BLaER1 treated with 17β-estradiol and CSF1 and Interleukin-3, amounts not matched to agents 10 nM and 100 nM (cell line): Measurements from ENCODE around the gene RDH8.

Experiments
- H3K27ac ChIP-seq, 11 experiments: shearing (Covaris generic); formaldehyde crosslinking; 2 replicates each; pipeline ENCODE4 v1.8.1; 2022
- H3K27me3 ChIP-seq, 11 experiments: shearing (Covaris generic); formaldehyde crosslinking; 2 replicates each; pipeline ENCODE4 v1.8.1; 2022
- H3K36me3 ChIP-seq, 11 experiments: shearing (Covaris generic); formaldehyde crosslinking; 2 replicates each; pipeline ENCODE4 v1.8.1; 2022
- H3K4me1 ChIP-seq, 10 experiments: shearing (Covaris generic); formaldehyde crosslinking; 2 replicates each; pipeline ENCODE4 v1.8.1; 2022
- H3K4me2 ChIP-seq, 11 experiments: shearing (Covaris generic); formaldehyde crosslinking; 2 replicates each; pipeline ENCODE4 v1.8.1; 2022
- H3K4me3 ChIP-seq, 10 experiments: shearing (Covaris generic); formaldehyde crosslinking; 2 replicates each; pipeline ENCODE4 v1.8.1; 2022
- H3K9ac ChIP-seq, 11 experiments: shearing (Covaris generic); formaldehyde crosslinking; 2 replicates each; pipeline ENCODE4 v1.8.1; 2022
- H3K9me3 ChIP-seq, 11 experiments: shearing (Covaris generic); formaldehyde crosslinking; replicated peaks in 1 of 11; 2 replicates each; pipeline ENCODE4 v1.8.1; 2022
- H4K20me1 ChIP-seq, 11 experiments: shearing (Covaris generic); formaldehyde crosslinking; 2 replicates each; pipeline ENCODE4 v1.8.1; 2022
- Cebpa-rat ChIP-seq, 11 experiments: shearing (Covaris generic); IDR thresholded peaks; 2 replicates each; pipeline ENCODE4 v1.8.1; 2022

RDH8 gene

DNA sequence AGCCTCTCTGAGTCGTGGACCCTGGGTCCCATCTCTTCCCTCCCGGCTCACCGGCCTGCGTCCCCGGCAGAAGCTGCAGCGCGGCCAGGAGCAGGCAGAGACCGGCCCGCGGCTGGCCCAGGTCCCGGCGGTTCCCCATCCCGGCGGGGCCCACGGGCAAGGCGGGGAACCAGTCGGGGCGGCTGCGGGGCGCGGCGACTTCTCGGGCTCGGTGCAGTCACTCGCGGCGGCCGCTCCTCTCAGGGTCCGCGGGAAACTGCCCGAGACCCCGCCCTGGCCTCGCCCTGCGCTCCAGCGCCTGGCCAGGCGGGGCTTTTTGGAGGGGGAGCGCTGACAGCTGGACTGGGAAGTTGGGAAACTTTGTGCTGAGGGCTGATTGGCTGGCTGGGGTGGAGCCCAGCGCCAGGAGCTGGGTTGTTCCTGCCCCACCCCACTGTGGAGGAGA is 3.0 kb upstream of the RDH8 start, which contains the start of gene COL5A3:
TSS of gene COL5A3 (minus strand) at position 258 of the 445 bp plus-strand sequence. CDS start at position 139, 119 bp downstream.
- H3K36me3 ChIP-seq: no peaks in the 10 kb centered on the region
- no peak within 1 kb of the TSS; a peak in 2 of 22 replicates for H3K4me2 ChIP-seq
- no peak within 1 kb of the TSS for H3K9ac ChIP-seq

GRCh38 chr19:10010939-10011338 is 2.3 kb upstream of the RDH8 start:
- peaks cover 23 to 39% (median 32%) of the 10 kb centered on the region in 11 experiments for H3K27me3 ChIP-seq
- no peak overlapping the region for H3K4me2 ChIP-seq
- H3K4me3 ChIP-seq: no peak overlapping the region
- H3K36me3 ChIP-seq: no peaks in the 10 kb centered on the region
- H3K27ac ChIP-seq: no peak overlapping the region
- TF ChIP-seq Cebpa-rat (IDR thresholded peaks at IDR 0.05): no peak
- H4K20me1 ChIP-seq: peaks cover 0 to 25% (median 0%) of the 10 kb centered on the region in 11 experiments; a peak in 3 of 22 replicates
- H3K4me1 ChIP-seq: peaks cover 19 to 47% (median 35%) of the 10 kb centered on the region in 10 experiments
- H3K9ac ChIP-seq: no peak overlapping the region
- H3K9me3 ChIP-seq: no peaks in the 10 kb centered on the region

More for the DNA sequence above, 3.0 kb upstream of the RDH8 start, which contains the start of gene COL5A3:
- Histone ChIP-seq H3K4me3 (no peak within 1 kb of the TSS), H3K9me3 (no peaks in the 10 kb centered on the region), H4K20me1 (peaks cover 0 to 25% (median 0%) of the 10 kb centered on the region in 11 experiments; a peak in 3 of 22 replicates), H3K27ac (no peak within 1 kb of the TSS), H3K27me3 (peaks cover 23 to 39% (median 32%) of the 10 kb centered on the region in 11 experiments), H3K4me1 (peaks cover 24 to 54% (median 42%) of the 10 kb centered on the region in 10 experiments)
- no peak for TF ChIP-seq Cebpa-rat (IDR thresholded peaks at IDR 0.05)

DNA sequence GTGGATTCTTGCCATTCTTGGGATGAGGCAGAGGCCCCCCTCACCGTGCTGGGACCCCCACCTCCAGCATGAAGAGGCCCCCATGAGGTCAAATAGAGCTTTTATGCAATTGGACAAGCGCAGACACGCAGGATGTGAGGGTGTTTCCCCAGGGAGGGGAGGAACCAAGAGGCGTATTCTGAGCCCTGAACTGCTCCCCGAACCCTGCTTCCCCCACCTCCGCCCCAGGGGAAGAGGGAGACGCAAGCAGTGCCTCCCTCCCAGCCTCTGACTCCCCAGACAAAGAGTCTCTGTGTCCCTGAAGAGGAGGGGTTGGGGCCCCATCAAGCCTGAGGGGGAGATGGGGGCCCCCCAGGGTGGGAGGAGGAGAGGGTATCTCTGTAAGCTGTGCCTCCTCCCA is 1.3 kb upstream of the RDH8 start:
- Histone ChIP-seq H3K9ac (no peak overlapping the region), H3K27ac (no peak overlapping the region), H4K20me1 (peaks cover 0 to 25% (median 0%) of the 10 kb centered on the region in 11 experiments; a peak in 3 of 22 replicates), H3K36me3 (no peaks in the 10 kb centered on the region), H3K4me2 (peak overlapping the region in 2 of 11 experiments; percentile 4 to 12; a peak in 2 of 22 replicates), H3K4me3 (no peak overlapping the region), H3K9me3 (no peaks in the 10 kb centered on the region), H3K4me1 (peaks cover 12 to 37% (median 25%) of the 10 kb centered on the region in 10 experiments), H3K27me3 (peaks cover 23 to 39% (median 32%) of the 10 kb centered on the region in 11 experiments)
- no peak for TF ChIP-seq Cebpa-rat (IDR thresholded peaks at IDR 0.05)

DNA sequence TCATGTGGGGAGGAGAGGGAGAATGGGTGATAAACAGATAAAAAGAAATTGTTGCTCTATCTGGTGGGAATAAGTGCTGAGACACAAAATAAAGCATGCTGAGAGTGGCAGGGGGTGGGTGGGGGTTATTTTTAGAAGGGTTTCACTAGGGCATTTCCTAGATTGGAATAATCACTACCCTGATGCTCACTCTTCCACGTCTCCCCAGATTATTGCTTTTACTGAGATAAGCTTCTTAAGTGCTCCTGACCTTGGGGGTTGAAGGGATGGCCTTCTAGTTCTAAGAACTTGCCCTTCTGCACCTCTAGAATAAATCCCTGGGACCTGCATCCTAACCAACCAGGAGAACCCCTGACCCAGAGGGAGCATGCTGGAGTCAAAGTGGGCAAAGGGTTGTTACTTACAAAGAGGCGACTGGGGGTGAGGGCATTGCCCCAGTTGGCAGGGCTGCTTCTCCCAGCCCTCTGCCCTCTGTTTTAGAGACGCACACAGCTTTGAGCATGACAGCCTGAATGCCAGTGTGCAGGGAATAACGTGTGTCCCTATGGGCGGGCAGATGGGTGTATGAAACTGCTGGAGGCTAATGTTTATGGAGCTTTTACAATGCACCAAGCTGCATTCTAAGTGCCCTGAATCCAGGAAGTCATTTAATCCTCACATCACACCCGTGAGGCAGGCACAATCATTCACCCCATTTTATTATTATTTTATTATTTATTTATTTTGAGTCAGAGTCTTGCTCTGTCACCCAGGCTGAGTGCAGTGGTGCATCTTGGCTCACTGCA is 743 bp downstream of the RDH8 start:
- no peaks in the 10 kb centered on the region for H3K36me3 ChIP-seq
- peak overlapping the region in 1 of 11 experiments; percentile 18; a peak in 2 of 22 replicates for H3K4me2 ChIP-seq
- no peaks in the 10 kb centered on the region for H3K9me3 ChIP-seq
- no peak for TF ChIP-seq Cebpa-rat (IDR thresholded peaks at IDR 0.05)
- peaks cover 23 to 33% (median 29%) of the 10 kb centered on the region in 11 experiments for H3K27me3 ChIP-seq
- H4K20me1 ChIP-seq: peaks cover 0 to 14% (median 0%) of the 10 kb centered on the region in 11 experiments; a peak in 2 of 22 replicates
- H3K4me1 ChIP-seq: peaks cover 0 to 16% (median 4%) of the 10 kb centered on the region in 10 experiments; a peak in 12 of 20 replicates
- H3K9ac ChIP-seq: no peak overlapping the region
- no peak overlapping the region for H3K4me3 ChIP-seq
- H3K27ac ChIP-seq: no peak overlapping the region

DNA sequence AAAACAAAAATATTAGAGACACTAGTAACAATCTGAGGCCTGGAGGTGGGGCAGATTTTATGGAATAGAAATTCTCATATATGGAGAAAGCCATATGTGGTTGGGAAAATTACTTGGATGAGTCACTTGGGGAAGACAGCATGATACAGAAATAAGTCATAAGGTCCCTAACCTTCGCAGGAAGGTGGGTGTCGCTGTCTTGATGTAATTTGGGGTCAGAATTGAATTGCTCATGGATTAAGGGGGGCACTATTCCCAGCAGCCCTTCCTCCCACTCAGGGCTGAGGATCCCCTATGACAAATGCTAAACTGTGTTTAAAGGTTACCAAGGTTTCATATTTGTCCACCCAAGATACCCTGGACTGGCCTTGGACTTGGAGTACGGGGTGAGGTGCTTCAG is 5.0 kb downstream of the RDH8 start:
- no peaks in the 10 kb centered on the region for H3K9me3 ChIP-seq
- no peak overlapping the region for H3K4me2 ChIP-seq
- no peaks in the 10 kb centered on the region; a peak in 1 of 22 replicates for H3K27me3 ChIP-seq
- no peak overlapping the region for H3K4me3 ChIP-seq
- H3K36me3 ChIP-seq: no peaks in the 10 kb centered on the region
- H3K27ac ChIP-seq: no peak overlapping the region
- TF ChIP-seq Cebpa-rat (IDR thresholded peaks at IDR 0.05): no peak
- H3K4me1 ChIP-seq: peaks cover 0 to 6% (median 0%) of the 10 kb centered on the region in 10 experiments; a peak in 2 of 20 replicates
- H4K20me1 ChIP-seq: 0 out of 22 replicates have a peak, but pooled peaks cover 0 to 7% (median 0%) of the 10 kb centered on the region in 11 experiments
- H3K9ac ChIP-seq: no peak overlapping the region

GRCh38 chr19:10018786-10019185 is 5.5 kb downstream of the RDH8 start:
- no peak overlapping the region for H3K9ac ChIP-seq
- no peak for TF ChIP-seq Cebpa-rat (IDR thresholded peaks at IDR 0.05)

DNA sequence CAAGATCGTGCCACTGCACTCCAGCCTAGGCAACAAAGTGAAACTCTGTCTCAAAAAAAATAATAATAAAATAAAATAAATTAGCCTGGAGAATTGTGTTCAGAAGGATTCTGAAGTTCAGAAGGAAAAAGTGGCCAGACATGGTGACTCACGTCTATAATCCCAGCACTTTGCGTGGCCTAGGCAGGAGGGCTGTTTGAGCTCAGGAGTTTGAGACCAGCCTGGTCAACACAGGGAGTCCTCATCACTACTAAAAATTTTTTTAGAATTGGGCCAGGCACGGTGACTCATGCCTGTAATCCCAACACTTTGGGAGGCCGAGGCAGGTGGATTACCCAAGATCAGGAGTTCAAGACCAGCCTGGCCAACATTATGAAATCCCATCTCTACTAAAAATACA is 6.0 kb downstream of the RDH8 start:
- no peak for TF ChIP-seq Cebpa-rat (IDR thresholded peaks at IDR 0.05)
- Histone ChIP-seq H3K9ac (no peak overlapping the region), H3K36me3 (no peaks in the 10 kb centered on the region), H3K4me2 (no peak overlapping the region), H3K27ac (no peak overlapping the region), H3K9me3 (no peaks in the 10 kb centered on the region), H3K4me1 (peaks cover 0 to 5% (median 0%) of the 10 kb centered on the region in 10 experiments; a peak in 2 of 20 replicates), H3K27me3 (no peaks in the 10 kb centered on the region), H4K20me1 (no peaks in the 10 kb centered on the region), H3K4me3 (no peak overlapping the region)

More at GRCh38 chr19:10018786-10019185, 5.5 kb downstream of the RDH8 start:
- H3K27ac ChIP-seq: no peak overlapping the region
- no peaks in the 10 kb centered on the region for H3K36me3 ChIP-seq
- H3K4me2 ChIP-seq: no peak overlapping the region
- H3K27me3 ChIP-seq: no peaks in the 10 kb centered on the region
- peaks cover 0 to 5% (median 0%) of the 10 kb centered on the region in 10 experiments; a peak in 2 of 20 replicates for H3K4me1 ChIP-seq
- H3K9me3 ChIP-seq: no peaks in the 10 kb centered on the region
- no peak overlapping the region for H3K4me3 ChIP-seq
- 0 out of 22 replicates have a peak, but pooled peaks cover 0 to 2% (median 0%) of the 10 kb centered on the region in 11 experiments for H4K20me1 ChIP-seq

DNA sequence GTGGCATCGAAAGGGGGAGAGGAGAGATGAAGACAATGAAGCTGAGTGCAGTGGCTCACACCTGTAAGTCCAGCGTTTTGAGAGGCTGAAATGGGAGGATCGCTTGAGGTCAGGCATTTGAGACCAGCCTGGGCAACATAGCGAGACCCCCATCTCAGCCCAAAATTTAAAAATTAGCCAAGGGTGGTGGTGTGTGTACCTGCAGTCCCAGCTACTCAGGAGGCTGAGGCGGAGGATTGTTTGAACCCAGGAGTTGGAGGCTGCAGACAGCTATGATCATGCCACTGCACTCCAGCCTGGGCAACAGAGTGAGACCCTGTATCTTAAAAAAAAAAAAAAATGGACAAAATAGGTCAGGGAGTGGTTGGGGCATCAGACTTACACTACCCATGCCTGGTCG is 7.6 kb downstream of the RDH8 start:
- no peaks in the 10 kb centered on the region for H3K27me3 ChIP-seq
- no peaks in the 10 kb centered on the region for H3K36me3 ChIP-seq
- H3K9me3 ChIP-seq: no peaks in the 10 kb centered on the region
- peaks cover 0 to 5% (median 0%) of the 10 kb centered on the region in 10 experiments; a peak in 2 of 20 replicates for H3K4me1 ChIP-seq
- no peak for TF ChIP-seq Cebpa-rat (IDR thresholded peaks at IDR 0.05)
- H3K4me3 ChIP-seq: no peak overlapping the region
- no peak overlapping the region for H3K27ac ChIP-seq
- no peak overlapping the region for H3K4me2 ChIP-seq
- no peak overlapping the region for H3K9ac ChIP-seq
- no peaks in the 10 kb centered on the region for H4K20me1 ChIP-seq

GRCh38 chr19:10021446-10021845 is 8.2 kb downstream of the RDH8 start:
- no peaks in the 10 kb centered on the region for H3K36me3 ChIP-seq
- H3K4me2 ChIP-seq: no peak overlapping the region
- no peaks in the 10 kb centered on the region for H3K9me3 ChIP-seq
- H3K27me3 ChIP-seq: no peaks in the 10 kb centered on the region
- H3K27ac ChIP-seq: no peak overlapping the region
- no peak for TF ChIP-seq Cebpa-rat (IDR thresholded peaks at IDR 0.05)
- H3K9ac ChIP-seq: no peak overlapping the region
- no peaks in the 10 kb centered on the region for H4K20me1 ChIP-seq
- H3K4me1 ChIP-seq: peaks cover 0 to 5% (median 0%) of the 10 kb centered on the region in 10 experiments; a peak in 2 of 20 replicates
- no peak overlapping the region for H3K4me3 ChIP-seq
